Astrocyte (in vitro differentiated cells and primary cell): Measurements from ENCODE around the gene LMCD1. TPM values are rescaled to one million over a fixed set of nuclear protein-coding genes. Genes with fewer than 3 reads are reported as not detected.

Experiments used
- DNase-seq: peaks from one replicate; pipeline ENCODE4 v3.0.0-alpha.2; 2010; ENCODE audit warnings: low read depth
- FAIRE-seq: peaks from 2 replicates; lab custom pipeline; 2011; peaks lifted over from hg19 to GRCh38; lab: Jason Lieb, UNC
- H2AFZ ChIP-seq: 2 replicates; pipeline ENCODE4 v1.6.0; 2012; ENCODE audit warnings: low read depth, low read length, inconsistent platforms
- H3K27ac ChIP-seq: 2 replicates; pipeline ENCODE4 v1.5.1; 2011; ENCODE audit warnings: low read depth, low read length, inconsistent platforms
- H3K27me3 ChIP-seq: 2 replicates; pipeline ENCODE4 v1.6.0; 2011; ENCODE audit warnings: low read length, inconsistent platforms; ENCODE audit not compliant: insufficient read depth
- H3K36me3 ChIP-seq: 2 replicates; pipeline ENCODE4 v1.5.1; 2011; ENCODE audit warnings: low read length, inconsistent platforms; ENCODE audit not compliant: insufficient read depth
- H3K4me1 ChIP-seq: 2 replicates; pipeline ENCODE4 v1.5.1; 2011; ENCODE audit warnings: low read length, inconsistent platforms; ENCODE audit not compliant: insufficient read depth
- H3K4me2 ChIP-seq: 2 replicates; pipeline ENCODE4 v1.6.0; 2012; ENCODE audit warnings: low read length, inconsistent platforms
- H3K4me3 ChIP-seq: 2 replicates; pipeline ENCODE4 v1.5.1; 2011; ENCODE audit warnings: low read depth, mild to moderate bottlenecking, low read length, inconsistent platforms; ENCODE audit not compliant: insufficient read depth
- H3K79me2 ChIP-seq: 2 replicates; pipeline ENCODE4 v1.6.0; 2012; ENCODE audit warnings: mild to moderate bottlenecking, low read length, inconsistent platforms; ENCODE audit not compliant: insufficient read depth
- H3K9ac ChIP-seq: 2 replicates; pipeline ENCODE4 v1.6.0; 2012; ENCODE audit warnings: mild to moderate bottlenecking, low read length, inconsistent platforms
- H3K9me3 ChIP-seq: 2 replicates; pipeline ENCODE4 v1.5.1; 2012; ENCODE audit warnings: low read depth, mild to moderate bottlenecking, low read length, inconsistent platforms; ENCODE audit not compliant: insufficient read depth
- H4K20me1 ChIP-seq: 2 replicates; pipeline ENCODE4 v1.6.0; 2012; ENCODE audit warnings: low read length, inconsistent platforms; ENCODE audit not compliant: insufficient read depth
- H3K27ac Mint-ChIP-seq: one replicate; pipeline ENCODE4 v1.8.0; 2021; ENCODE audit warnings: mild to moderate bottlenecking, mixed read lengths; ENCODE audit not compliant: unreplicated experiment
- H3K27me3 Mint-ChIP-seq: one replicate; pipeline ENCODE4 v1.8.0; 2021; ENCODE audit warnings: low read depth, mixed read lengths; ENCODE audit not compliant: unreplicated experiment
- H3K36me3 Mint-ChIP-seq: one replicate; pipeline ENCODE4 v1.8.0; 2021; ENCODE audit warnings: low read depth, mixed read lengths; ENCODE audit not compliant: unreplicated experiment
- H3K4me1 Mint-ChIP-seq: one replicate; pipeline ENCODE4 v1.8.0; 2021; ENCODE audit warnings: low read depth, mixed read lengths; ENCODE audit not compliant: unreplicated experiment
- H3K4me3 Mint-ChIP-seq: one replicate; pipeline ENCODE4 v1.8.0; 2021; ENCODE audit warnings: mild to moderate bottlenecking, moderate library complexity, mixed read lengths; ENCODE audit not compliant: unreplicated experiment
- H3K9me3 Mint-ChIP-seq: one replicate; pipeline ENCODE4 v1.8.0; 2021; ENCODE audit warnings: mild to moderate bottlenecking, mixed read lengths; ENCODE audit not compliant: unreplicated experiment
- EZH2 ChIP-seq: IDR thresholded peaks from 2 replicates; pipeline ENCODE4 v1.6.1; 2012; ENCODE audit warnings: mild to moderate bottlenecking, low read length, inconsistent platforms; ENCODE audit not compliant: insufficient read depth
- total RNA-seq: library from RNA; stranded (reverse); gene quantifications from 2 replicates; pipeline ENCODE4 v1.2.1, GENCODE V29; 2021
- TF ChIP-seq, protein P1 (sequence below): IDR thresholded peaks from 2 replicates; pipeline ENCODE4 v1.5.1; 2011; ENCODE audit warnings: low read depth, mild to moderate bottlenecking, inconsistent platforms, low read length, moderate library complexity; ENCODE audit not compliant: insufficient read depth

Gene LMCD1
- total RNA-seq, 1 donor from 2014 or later: 374 TPM

DNA sequence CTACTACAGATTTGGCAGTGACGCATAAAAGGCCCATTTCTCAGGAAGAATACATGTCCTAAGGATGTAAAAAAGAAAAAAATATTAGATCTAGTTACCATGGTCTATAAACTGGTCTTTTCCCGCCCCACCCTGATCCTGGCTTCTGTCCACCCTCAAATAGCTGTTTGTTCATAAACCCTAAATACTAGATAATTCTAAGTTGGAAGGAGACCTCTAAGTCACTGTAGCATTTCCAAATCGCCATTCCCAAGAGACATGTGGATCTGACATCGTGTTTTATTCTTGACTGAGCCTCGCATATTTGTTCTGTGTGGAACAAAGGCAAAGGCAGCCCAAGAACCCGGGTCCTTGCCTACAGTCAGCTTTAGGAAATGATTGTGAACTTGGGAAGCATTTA lies 49.0 kb downstream of the LMCD1 start:
- TF ChIP-seq, protein P1, sequence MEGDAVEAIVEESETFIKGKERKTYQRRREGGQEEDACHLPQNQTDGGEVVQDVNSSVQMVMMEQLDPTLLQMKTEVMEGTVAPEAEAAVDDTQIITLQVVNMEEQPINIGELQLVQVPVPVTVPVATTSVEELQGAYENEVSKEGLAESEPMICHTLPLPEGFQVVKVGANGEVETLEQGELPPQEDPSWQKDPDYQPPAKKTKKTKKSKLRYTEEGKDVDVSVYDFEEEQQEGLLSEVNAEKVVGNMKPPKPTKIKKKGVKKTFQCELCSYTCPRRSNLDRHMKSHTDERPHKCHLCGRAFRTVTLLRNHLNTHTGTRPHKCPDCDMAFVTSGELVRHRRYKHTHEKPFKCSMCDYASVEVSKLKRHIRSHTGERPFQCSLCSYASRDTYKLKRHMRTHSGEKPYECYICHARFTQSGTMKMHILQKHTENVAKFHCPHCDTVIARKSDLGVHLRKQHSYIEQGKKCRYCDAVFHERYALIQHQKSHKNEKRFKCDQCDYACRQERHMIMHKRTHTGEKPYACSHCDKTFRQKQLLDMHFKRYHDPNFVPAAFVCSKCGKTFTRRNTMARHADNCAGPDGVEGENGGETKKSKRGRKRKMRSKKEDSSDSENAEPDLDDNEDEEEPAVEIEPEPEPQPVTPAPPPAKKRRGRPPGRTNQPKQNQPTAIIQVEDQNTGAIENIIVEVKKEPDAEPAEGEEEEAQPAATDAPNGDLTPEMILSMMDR: no peak
- no peak for TF ChIP-seq EZH2
- FAIRE-seq: no peak
- H3K27ac ChIP-seq: no peak overlapping the region
- no peak overlapping the region for H3K4me3 ChIP-seq
- peaks cover 14% of the 10 kb centered on the region for H3K4me1 ChIP-seq
- Mint-ChIP-seq H3K36me3 (peaks cover 27% of the 10 kb centered on the region), H3K9me3 (no peaks in the 10 kb centered on the region), H3K4me1 (peaks cover 48% of the 10 kb centered on the region), H3K4me3 (peak overlapping the region; percentile 29), H3K27ac (peak overlapping the region; percentile 73), H3K27me3 (no peaks in the 10 kb centered on the region)
- H3K79me2 ChIP-seq: no peaks in the 10 kb centered on the region
- H3K36me3 ChIP-seq: peaks cover 24% of the 10 kb centered on the region
- H3K9me3 ChIP-seq: no peaks in the 10 kb centered on the region
- H3K27me3 ChIP-seq: no peaks in the 10 kb centered on the region
- DNase-seq: no peak
- no peak overlapping the region for H3K4me2 ChIP-seq
- no peak overlapping the region for H3K9ac ChIP-seq
- H2AFZ ChIP-seq: no peak overlapping the region
- H4K20me1 ChIP-seq: no peaks in the 10 kb centered on the region

DNA sequence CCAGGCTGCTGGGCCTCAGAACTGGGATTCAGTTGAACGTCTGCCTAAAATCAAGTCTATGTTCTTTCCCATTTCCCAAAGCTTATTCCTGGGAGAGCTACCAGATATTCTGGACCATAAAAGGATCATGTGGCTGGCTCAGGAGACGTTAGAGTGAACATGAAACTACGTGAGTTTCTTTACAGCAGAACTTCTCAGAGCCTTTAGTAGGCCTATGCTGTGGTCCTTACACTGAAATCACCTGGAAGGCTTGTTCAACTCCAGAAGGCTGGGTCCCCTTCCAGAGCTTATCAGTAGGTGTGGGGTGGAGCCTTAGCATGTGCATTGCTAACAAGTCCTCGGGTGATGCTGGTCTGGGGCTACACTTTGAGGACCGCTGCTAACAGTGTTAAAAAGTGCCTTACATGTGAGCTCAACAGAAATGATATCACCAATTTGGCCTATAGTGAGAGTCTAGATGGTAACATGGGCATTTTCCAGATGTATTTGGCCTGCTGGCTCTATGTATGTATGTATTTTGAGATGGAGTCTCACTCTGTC lies 50.7 kb downstream of the LMCD1 start:
- Histone ChIP-seq H3K4me2 (no peak overlapping the region), H2AFZ (no peak overlapping the region), H3K27me3 (no peaks in the 10 kb centered on the region), H3K4me1 (peaks cover 23% of the 10 kb centered on the region), H3K36me3 (peaks cover 19% of the 10 kb centered on the region), H3K9ac (no peak overlapping the region), H3K79me2 (no peaks in the 10 kb centered on the region), H3K27ac (no peak overlapping the region), H3K9me3 (no peaks in the 10 kb centered on the region), H3K4me3 (no peak overlapping the region), H4K20me1 (no peaks in the 10 kb centered on the region)
- peaks cover 63% of the 10 kb centered on the region for H3K4me1 Mint-ChIP-seq
- no peak for FAIRE-seq
- no peak overlapping the region for H3K4me3 Mint-ChIP-seq
- no peak for DNase-seq
- H3K27me3 Mint-ChIP-seq: no peaks in the 10 kb centered on the region
- H3K36me3 Mint-ChIP-seq: peaks cover 33% of the 10 kb centered on the region
- H3K27ac Mint-ChIP-seq: no peak overlapping the region
- H3K9me3 Mint-ChIP-seq: no peaks in the 10 kb centered on the region
- TF ChIP-seq, protein P1: no peak
- no peak for TF ChIP-seq EZH2

DNA sequence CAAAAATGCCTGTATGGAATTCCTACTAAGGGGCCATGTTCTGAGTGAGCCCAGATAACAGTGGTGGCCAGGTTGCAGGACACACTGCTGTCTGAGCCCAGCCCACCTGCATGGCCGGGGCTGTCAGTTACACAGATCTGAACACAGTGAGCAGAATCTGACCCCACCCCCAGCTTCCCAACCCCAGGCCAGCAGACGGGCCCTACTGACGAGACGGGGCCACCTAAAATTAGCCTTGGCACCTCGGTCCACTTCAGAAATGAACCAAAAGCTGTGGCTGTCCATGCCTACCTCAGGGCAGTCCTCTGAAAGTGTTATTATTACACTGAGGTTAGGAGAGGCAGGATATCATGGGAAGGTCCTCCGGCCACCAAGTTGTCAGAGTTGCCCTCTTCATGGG lies 51.8 kb downstream of the LMCD1 start:
- Histone ChIP-seq H3K9me3 (no peaks in the 10 kb centered on the region), H2AFZ (no peak overlapping the region), H3K27ac (no peak overlapping the region), H3K79me2 (no peaks in the 10 kb centered on the region), H4K20me1 (no peaks in the 10 kb centered on the region), H3K4me2 (no peak overlapping the region), H3K9ac (no peak overlapping the region), H3K4me3 (no peak overlapping the region), H3K36me3 (peaks cover 26% of the 10 kb centered on the region), H3K27me3 (no peaks in the 10 kb centered on the region), H3K4me1 (peaks cover 23% of the 10 kb centered on the region)
- DNase-seq (no peak), FAIRE-seq (no peak)
- Mint-ChIP-seq H3K27me3 (no peaks in the 10 kb centered on the region), H3K9me3 (no peaks in the 10 kb centered on the region), H3K4me1 (peaks cover 65% of the 10 kb centered on the region), H3K4me3 (peak overlapping the region; percentile 45), H3K36me3 (peaks cover 36% of the 10 kb centered on the region), H3K27ac (peak overlapping the region; percentile 98)
- TF ChIP-seq, protein P1: no peak
- no peak for TF ChIP-seq EZH2
